ENCODE data around the gene NEK4. TPM values are rescaled to one million over a fixed set of nuclear protein-coding genes. Genes with fewer than 3 reads are reported as not detected.
"Not testable (repeated sequence)": the region's sequence is repeated elsewhere in the genome, so short reads cannot be mapped to it uniquely, and the experiment has no call there.

The NEK4 gene
- total RNA-seq, 1 donor from 2014 or later = 14.7 TPM

DNA sequence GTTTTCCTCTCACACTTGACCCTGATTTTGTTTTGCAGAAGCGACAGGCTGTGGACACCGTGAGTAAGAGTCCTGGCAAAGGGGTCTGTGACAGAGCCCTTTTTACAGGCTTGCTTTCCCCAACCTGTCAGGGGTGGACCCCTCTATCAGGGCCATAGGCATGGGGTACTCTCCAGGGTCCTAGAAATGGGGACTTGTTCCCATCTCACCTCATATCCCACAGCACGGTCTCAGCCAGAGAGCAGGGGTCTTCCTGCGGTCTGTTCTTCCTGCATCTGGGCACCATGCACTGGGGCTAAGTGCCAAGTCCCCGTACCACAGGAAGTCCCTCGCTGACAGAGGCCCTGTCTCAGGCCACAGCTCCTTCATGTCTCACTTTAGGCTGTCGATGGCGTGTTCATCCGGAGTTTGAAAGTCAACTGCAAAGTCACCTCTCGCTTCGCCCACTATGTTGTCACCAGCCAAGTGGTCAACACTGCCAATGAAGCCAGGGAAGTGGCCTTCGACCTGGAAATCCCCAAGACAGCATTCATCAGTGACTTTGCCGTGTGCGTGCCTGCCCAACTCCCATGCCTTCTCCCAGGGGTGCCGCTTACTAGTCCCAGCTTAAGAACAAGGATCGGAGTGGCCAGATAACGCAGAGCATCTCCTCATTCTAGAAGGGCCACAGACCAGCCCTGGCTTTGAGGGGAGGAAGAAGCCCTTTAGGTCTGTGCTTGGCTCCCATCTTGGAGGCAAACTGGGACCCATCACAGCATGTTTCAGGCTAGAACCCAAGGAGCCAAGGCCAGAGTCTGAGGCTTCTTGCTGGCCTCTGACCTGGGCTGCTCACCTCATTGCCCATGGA lies 7.4 kb upstream of the NEK4 start:
- ATAC-seq = no peak

DNA sequence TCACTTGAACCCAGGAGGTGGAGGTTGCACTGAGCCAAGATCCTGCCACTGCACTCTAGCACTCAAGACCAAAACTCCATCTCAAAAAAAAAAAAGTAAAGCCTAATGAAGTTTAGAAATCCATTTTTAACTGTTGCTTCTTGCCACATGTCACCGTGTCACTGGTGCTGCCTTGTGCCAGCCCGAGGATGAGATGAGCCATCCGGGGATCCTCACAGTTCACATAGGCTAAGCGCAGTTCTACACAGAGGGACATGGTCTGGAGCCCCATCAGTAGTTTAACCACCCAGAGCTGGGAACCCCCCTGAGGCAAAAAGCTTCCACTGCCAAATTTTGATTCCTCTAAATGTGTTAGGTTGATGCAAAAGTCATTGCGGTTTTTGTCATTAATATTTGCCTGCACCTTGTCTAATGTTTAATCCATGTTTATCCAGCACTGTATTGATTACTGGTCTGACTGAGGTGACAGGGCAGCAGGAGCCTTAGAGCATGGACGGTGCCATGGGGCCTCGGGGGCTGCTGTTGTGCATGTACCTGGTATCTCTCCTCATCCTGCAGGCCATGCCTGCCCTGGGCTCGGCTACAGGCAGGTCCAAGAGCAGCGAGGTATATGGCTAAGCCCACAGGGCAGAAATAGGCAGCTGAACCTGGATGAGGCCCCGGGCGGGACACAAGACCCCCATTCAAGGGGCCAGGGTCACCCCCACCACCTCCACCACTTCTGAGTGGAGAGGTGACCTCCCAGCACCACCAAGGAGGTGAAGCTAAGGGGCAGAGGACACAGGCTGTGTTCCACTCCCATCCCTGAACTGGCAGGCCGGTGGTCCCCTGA lies 6.6 kb upstream of the NEK4 start, which contains the start of gene ITIH1:
TSS of gene ITIH1 (plus strand) at position 473 of the 832 bp plus-strand sequence. CDS start at position 490, 17 bp downstream.
- ATAC-seq = no peak

- not testable (repeated sequence) for ATAC-seq
These were observed 5.7 kb upstream of the NEK4 start for GRCh38 chr3:52776486-52776885.

- peak; percentile 47 for ATAC-seq
These were observed 5.1 kb upstream of the NEK4 start for GRCh38 chr3:52775877-52776276.

DNA sequence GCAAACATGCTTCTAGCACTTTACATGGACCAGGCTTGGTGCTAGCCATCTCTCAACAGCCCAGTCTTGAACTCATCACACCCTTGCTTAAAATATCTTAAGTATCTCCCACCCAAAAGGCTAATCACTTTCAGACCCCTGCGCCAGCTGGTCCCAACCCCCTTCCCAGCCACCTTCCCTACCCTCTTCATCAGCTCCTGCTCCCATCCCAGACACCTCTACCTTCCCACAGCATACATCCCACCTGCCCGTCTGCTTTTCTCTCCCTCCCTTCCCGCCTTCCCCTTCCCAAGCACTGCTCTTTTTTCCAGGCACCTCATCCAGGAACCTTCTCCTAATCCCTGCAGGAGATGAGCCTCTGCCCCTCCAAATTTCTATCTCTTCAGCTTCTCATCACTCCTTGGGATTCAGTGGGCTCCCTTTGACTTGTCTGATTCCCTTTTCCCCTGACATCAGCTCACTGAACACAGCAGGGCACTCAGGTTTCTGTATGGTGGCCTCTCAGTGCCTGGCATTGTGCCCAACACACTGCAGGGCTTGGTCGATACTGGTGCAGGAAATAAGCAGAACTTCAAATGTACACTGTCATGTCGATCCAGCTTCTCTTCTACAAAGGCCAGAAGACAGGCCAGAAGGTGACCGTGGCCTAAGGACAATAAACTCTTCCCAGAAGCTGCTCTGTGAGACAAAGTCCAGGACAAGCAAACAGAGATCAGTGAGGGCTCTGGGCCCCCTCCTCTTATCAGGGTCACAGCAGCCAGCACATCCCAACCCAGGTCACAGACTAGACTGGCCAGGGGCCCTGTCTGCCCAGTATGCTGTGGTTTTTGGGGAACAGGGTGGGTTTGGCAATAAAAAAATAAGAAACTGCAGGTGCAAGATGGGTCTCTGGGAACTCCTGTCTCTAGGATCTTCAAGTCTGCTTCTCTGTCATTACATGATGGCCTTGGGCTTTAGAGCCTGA lies 4.4 kb upstream of the NEK4 start:
- no peak for ATAC-seq

DNA sequence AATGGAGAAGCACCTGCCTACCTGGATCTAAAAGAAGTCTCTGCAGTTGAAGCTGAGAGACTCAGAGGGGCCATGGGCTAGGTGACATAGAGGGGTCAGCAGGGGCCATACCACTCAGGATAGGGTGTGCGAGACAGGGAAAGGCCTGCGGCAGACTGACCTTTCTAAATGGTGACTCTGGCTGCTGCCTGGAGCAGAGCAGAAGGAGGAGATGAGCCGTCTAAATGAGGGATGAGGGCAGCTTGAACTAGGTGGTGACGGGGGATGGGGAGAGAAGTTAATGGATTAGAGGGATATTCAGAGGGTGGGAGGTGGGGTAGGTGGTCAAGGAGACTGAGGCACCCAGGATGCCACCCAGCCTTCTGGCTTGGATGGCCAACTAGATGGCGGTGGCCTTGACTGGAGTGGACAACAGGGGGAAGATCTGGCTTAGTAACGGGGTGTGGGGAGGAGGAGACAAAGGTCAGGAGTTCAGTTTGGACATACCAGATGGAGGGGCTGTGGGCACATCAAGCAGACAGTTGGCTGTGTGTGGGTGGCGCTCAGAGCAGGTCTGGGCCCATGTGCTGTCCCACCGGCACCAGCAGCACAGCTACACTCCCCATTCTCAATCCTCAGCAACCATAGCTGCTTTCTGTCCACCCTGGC lies 3.5 kb upstream of the NEK4 start:
- no peak for ATAC-seq

DNA sequence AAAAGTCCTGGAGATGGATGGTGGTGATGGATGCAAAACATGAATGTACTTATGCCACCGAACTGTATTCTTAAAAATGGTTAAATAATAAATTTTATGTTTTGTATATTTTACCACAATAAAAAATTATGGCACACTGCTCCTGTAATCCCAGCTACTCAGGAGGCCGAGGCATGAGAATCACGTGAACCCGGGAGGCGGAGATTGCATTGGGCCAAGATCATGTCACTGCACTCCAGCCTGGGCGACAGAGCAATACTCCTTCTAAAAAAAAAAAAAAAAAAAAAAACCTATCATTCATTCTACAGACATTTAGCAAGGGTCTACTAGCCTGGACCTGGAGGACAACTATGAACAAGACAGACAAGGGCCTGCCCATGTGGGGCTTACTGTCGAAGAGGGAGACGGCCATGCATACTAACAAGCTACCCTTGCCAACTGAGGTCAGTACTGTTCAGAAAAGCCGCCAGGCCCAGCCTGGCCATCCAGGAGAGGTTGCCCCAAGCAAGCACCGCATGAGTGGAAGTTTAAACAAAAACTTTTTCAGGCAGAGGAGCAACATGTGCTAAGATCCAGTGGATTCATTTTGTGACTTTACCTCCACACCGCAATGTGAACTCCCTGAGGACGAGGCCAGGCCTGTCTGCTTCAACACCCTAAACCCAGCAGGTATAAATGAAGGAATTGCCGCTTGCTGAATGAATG lies 2.8 kb upstream of the NEK4 start:
- no peak for ATAC-seq

GRCh38 chr3:52771702-52772101 lies 962 bp upstream of the NEK4 start:
- ATAC-seq = no peak

GRCh38 chr3:52771334-52771681 lies 568 bp upstream of the NEK4 start:
- no peak for ATAC-seq

GRCh38 chr3:52769786-52770455 lies 819 bp downstream of the NEK4 start:
- ATAC-seq = no peak

GRCh38 chr3:52763466-52763865 lies 7.3 kb downstream of the NEK4 start:
- ATAC-seq = no peak

DNA sequence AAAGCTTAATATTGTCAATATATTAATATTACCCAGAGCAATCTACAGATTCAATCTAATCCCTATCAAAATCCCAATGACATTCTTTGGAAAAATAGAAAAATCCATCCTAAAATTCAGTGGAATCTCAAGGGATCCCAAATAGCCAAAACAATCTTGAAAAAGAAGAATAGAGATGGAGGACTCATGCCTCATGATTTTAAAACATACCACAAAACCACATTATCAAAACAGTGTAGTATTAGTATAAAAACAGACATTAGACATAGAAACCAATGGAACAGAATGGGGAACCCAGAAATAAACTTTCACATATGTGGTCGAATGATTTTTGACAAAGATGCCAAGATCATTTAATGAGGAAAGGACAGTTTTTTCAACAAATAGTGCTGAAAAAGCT lies 14.6 kb downstream of the NEK4 start:
- no peak for ATAC-seq

GRCh38 chr3:52754373-52754772 lies 16.4 kb downstream of the NEK4 start:
- no peak for ATAC-seq

DNA sequence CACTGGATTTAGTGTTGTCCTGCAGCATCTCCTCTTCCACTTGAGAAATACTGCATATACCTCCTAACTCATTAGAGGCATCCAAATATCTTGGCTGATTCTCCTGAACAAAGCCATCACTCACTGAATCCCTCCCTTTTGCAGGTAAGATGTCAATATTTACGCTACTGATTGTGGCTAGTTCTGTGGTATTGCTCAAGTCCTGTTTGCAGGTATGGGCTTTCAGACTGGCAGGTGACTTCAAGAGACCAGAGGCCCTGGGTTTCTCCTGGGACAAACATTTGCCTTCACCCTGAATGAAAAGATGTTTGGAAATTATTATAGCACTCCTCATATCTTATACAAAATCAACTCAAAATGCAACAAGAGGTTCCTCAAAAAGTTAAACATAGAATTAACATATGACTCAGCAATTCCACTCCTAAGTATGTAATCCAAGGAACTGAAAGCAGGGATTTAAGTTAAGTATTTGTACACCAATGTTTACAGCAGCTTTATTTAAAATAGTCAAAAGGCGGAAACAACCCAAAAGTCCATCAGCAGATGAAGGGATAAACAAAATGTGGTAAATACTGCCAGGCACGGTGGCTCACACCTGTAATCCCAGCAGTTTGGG lies 18.6 kb downstream of the NEK4 start:
- ATAC-seq = no peak

DNA sequence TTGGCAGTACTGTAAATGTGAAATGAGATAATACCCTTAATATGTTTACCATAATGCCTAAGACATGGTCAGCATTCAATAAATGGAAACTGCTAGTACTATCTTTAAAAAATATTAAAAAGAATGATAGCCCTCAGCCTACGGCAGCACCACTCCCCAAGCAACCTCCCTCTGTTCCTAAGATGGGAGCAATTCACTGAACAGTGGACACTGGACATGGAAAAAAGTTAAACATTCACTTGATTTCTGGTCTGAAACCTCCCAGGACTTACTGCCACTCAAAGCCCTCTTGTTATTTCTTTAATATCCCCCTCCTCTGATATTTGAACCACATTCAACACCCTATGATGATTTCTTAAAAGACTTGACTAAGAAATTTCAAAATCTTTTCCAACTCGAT lies 27.0 kb downstream of the NEK4 start:
- no peak for ATAC-seq

GRCh38 chr3:52743152-52743551 lies 27.6 kb downstream of the NEK4 start:
- ATAC-seq = no peak

DNA sequence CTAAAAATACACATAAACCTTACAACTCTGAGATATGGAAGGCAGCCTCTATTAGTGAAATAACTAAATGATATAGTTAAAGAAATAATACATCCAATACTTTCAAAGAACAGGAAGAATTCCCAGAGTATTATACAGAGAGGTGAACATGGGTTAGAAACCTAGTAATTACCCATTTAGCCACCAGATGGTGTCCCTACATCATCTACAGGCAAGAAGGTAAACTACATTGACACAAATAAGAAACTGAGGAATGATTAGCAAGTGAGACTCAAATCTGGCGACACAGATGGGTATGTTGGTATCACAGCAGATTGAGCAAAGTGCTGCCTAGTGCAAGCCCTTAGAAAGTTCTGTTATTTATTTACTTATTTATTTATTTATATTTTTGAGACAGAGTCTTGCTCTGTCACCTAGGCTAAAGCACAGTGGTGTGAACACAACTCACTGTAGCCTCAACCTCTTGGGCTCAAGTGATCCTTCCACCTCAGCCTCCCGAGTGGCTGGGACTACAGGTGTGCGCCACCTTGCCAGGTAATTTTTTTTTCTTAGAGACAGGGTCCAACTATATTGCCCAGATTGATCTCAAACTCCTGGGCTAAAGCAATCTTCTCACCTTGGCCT lies 28.2 kb downstream of the NEK4 start:
- ATAC-seq = peak; percentile 29

DNA sequence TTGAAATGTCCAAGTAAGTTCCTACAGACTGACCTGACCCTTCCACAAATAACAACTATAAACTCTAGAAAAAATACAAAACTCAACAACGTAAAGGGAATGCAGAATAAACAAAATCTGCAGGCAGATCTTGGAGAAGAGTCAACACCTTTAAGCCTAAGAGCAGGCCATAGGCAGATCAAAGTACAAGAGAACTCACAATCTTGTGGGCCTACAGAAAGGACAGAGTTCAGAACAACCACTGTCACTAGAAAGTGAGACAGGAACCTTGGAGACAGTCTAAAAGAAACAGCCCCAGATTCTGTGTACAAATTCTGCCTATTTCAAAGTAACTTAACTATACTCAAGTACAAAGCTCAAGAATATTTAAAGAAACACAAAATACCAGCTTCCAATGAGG lies 31.0 kb downstream of the NEK4 start:
- no peak for ATAC-seq

DNA sequence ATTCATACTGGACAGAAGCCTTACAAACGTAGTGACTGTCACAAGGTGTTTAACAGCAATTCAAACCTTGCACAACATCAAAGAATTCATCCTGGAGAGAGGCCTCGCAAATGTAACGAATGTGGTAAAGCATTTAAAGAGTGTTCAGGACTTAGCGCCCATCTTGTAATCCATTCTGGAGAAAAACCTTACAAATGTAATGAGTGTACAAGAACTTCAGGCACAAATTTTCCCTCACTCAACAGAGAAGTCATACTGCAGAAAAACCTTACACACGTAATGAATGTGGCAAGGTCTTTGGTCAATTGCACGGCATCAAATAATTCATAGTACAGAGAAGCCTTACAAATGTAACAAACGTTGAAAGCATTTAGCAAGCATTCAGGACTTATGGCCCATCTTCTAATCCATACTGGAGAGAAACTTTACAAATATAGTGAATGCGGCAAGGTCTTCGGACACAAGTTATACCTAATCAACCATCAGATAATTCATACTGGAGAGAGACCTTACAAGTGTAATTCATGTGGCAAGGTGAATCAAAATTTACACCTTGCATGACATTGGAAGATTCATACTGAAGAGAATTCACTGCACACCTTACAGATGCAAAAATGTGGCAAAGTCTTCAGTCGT lies 37.4 kb downstream of the NEK4 start:
- no peak for ATAC-seq

Data from esophagus mucosa (tissue), 1 donor.